GM19193 (cell line): ENCODE results near the gene PAX9.

Source experiments
- POLR2A ChIP-seq: IDR thresholded peaks from 4 replicates; pipeline ENCODE4 v1.6.1; 2011; ENCODE audit not compliant: insufficient read depth, insufficient read length; ENCODE audit errors: extremely low read depth

PAX9 gene

DNA sequence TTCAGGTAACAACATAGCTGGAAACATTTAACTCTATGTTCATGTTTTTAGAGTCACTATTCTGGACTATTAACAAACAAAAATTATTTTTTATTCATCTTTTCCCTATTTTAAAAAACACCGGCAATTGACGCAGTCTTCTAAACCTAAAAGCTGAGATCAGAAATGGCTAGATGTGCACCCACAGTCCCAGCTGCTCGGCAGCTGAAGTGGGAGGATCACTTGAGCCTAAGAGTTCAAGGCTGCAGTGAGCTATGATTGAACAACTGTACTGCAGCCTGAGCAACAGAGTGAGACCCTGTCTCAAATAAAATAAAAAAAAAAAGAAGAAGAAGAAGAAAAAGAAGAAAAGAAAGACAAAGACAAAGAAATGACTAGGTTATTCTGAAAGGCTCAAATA is 64.5 kb downstream of the PAX9 start:
- TF ChIP-seq POLR2A = no peak
